ENCODE results near the gene TOMM20.
A peak's percentile ranks its signal among the peaks of the same experiment; 100 is the strongest.

The TOMM20 gene

DNA sequence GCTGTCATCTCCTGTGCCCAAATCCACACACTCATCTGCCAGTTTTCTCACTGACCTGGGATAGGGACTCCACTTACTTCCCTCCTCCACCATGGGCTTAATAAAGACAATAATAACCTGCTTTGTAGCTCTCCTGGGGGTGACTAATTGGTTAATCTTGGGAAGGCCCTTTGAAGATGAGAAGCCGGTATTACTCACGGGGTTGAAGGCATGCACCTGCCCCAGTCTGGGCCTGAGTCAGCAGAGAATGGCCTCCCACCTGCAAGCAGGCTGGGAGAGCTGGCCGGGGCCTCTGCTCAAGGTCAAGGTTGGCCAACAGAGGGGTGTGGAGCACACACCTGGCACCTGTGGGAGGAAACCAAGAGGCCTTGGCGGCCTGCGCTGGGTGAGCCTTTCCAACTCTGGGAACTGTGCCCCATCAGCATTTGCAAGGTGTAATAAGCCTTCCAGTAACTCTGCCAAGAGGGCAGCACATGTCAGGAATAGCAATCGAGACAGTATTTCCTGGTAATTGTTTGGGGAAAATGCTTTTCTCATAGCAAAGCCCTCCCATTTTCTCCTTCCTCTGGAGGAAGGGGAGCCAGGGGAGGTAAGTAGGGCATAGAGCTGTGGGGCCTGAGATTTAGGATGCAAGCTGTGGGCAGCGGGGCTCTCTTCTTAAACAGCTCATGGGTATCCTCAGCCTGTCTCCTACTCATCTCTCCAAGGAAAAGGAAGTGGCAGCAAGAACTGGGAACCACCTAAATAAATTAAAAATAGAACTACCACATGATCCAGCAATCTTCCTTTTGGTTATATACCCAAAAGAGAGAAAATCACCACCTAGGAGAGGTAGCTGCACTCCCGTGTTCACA is 49.0 kb downstream of the TOMM20 start:
- no peaks in the 10 kb centered on the region for H3K9me2 ChIP-seq (replicated peaks; ENCODE audit: insufficient read depth, low read length)
- DNase-seq: peak; percentile 99
- H3K9me3 ChIP-seq (replicated peaks; ENCODE audit: insufficient read depth, low read length): no peaks in the 10 kb centered on the region
- H3K4me3 ChIP-seq (ENCODE audit: low read length): no peak overlapping the region
- H3K9ac ChIP-seq (ENCODE audit: low read length): peak overlapping the region; percentile 80
- peak overlapping the region; percentile 93 for H3K27ac ChIP-seq (ENCODE audit: low read length)
- H4K20me1 ChIP-seq (ENCODE audit: insufficient read depth, low read length): no peaks in the 10 kb centered on the region
- H3K36me3 ChIP-seq (replicated peaks; ENCODE audit: insufficient read depth, low read length): no peaks in the 10 kb centered on the region
- peak overlapping the region; percentile 5; the same call in 1 of the 2 replicates for H2AFZ ChIP-seq (ENCODE audit: low read length)
- peak overlapping the region; percentile 46 for H3K4me2 ChIP-seq (ENCODE audit: low read depth, low read length)
- peaks cover 55% of the 10 kb centered on the region for H3F3A ChIP-seq (ENCODE audit: insufficient read depth, low read length)
- H3K27me3 ChIP-seq (replicated peaks; ENCODE audit: insufficient read depth, low read length): no peaks in the 10 kb centered on the region
- H3K4me1 ChIP-seq (ENCODE audit: low read length): peaks cover 65% of the 10 kb centered on the region
- no peak for TF ChIP-seq EZH2phosphoT487 (IDR thresholded peaks at IDR 0.05; ENCODE audit: low read length)
- TF ChIP-seq, protein P1, sequence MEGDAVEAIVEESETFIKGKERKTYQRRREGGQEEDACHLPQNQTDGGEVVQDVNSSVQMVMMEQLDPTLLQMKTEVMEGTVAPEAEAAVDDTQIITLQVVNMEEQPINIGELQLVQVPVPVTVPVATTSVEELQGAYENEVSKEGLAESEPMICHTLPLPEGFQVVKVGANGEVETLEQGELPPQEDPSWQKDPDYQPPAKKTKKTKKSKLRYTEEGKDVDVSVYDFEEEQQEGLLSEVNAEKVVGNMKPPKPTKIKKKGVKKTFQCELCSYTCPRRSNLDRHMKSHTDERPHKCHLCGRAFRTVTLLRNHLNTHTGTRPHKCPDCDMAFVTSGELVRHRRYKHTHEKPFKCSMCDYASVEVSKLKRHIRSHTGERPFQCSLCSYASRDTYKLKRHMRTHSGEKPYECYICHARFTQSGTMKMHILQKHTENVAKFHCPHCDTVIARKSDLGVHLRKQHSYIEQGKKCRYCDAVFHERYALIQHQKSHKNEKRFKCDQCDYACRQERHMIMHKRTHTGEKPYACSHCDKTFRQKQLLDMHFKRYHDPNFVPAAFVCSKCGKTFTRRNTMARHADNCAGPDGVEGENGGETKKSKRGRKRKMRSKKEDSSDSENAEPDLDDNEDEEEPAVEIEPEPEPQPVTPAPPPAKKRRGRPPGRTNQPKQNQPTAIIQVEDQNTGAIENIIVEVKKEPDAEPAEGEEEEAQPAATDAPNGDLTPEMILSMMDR (IDR thresholded peaks at IDR 0.05; ENCODE audit: low read length): peak; percentile 20; the same call in 1 of the 2 replicates
- no peak for TF ChIP-seq EZH2 (optimal IDR thresholded peaks at IDR 0.05; ENCODE audit: low read depth, low read length)
- H3K79me2 ChIP-seq (ENCODE audit: low read length): no peaks in the 10 kb centered on the region

DNA sequence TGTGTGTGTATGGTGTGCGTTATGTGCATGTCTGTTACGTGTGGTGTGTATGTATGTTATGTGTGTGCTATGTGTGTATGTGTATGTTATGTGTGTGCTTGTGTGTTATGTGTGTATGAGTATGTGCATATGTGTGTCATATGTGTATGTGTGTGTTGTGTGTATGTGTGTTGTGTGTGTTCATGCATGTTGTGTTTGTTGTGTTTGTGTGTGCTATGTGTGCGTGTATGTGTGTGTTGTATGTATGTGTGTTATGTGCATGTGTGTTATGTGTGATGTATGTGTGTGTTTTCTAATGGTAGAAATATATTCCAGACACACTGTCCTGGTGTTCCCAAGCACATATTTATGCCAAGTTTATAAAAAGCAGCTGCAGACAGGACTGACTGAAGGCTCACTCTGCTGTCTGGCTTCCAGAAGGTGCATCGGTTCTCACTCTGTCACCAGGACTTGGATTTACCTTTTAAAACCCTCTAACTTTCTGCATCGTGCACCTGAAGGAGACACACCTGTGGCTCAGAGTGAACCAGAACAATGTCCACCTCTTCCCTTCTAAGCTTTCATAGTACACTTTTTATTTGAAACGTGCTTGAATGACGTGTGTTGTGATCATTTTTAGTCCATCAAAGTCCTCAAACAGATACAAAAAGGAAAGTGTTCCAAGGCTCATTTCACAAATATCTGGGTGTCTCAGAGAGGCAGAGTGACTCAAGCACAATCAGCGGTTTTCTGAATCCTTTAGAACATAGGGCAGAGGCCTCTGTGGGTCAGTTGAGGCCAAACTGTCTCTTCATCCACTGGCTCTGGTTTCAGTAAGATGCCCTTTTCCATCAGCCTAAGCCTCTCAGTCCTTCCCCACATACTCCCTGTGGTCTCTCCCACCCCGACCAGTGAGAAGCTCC is 49.9 kb downstream of the TOMM20 start:
- H3K36me3 ChIP-seq (replicated peaks; ENCODE audit: insufficient read depth, low read length): no peaks in the 10 kb centered on the region
- no peaks in the 10 kb centered on the region for H3K27me3 ChIP-seq (replicated peaks; ENCODE audit: insufficient read depth, low read length)
- peak overlapping the region; percentile 46 for H3K4me2 ChIP-seq (ENCODE audit: low read depth, low read length)
- TF ChIP-seq EZH2phosphoT487 (IDR thresholded peaks at IDR 0.05; ENCODE audit: low read length): no peak
- no peak for TF ChIP-seq EZH2 (optimal IDR thresholded peaks at IDR 0.05; ENCODE audit: low read depth, low read length)
- TF ChIP-seq, protein P1 (IDR thresholded peaks at IDR 0.05; ENCODE audit: low read length): no peak
- H3K9ac ChIP-seq (ENCODE audit: low read length): peak overlapping the region; percentile 80
- no peaks in the 10 kb centered on the region for H3K79me2 ChIP-seq (ENCODE audit: low read length)
- no peak overlapping the region for H3K4me3 ChIP-seq (ENCODE audit: low read length)
- peaks cover 70% of the 10 kb centered on the region for H3K4me1 ChIP-seq (ENCODE audit: low read length)
- no peaks in the 10 kb centered on the region for H3K9me2 ChIP-seq (replicated peaks; ENCODE audit: insufficient read depth, low read length)
- no peaks in the 10 kb centered on the region for H4K20me1 ChIP-seq (ENCODE audit: insufficient read depth, low read length)
- peak; percentile 89 for DNase-seq
- peaks cover 65% of the 10 kb centered on the region for H3F3A ChIP-seq (ENCODE audit: insufficient read depth, low read length)
- no peaks in the 10 kb centered on the region for H3K9me3 ChIP-seq (replicated peaks; ENCODE audit: insufficient read depth, low read length)
- H2AFZ ChIP-seq (ENCODE audit: low read length): peak overlapping the region; percentile 5; the same call in 1 of the 2 replicates
- H3K27ac ChIP-seq (ENCODE audit: low read length): peak overlapping the region; percentile 93

- Histone ChIP-seq H3F3A (ENCODE audit: insufficient read depth, low read length) (peaks cover 65% of the 10 kb centered on the region), H2AFZ (ENCODE audit: low read length) (no peak overlapping the region), H3K79me2 (ENCODE audit: low read length) (no peaks in the 10 kb centered on the region), H3K4me1 (ENCODE audit: low read length) (peaks cover 72% of the 10 kb centered on the region), H3K36me3 (replicated peaks; ENCODE audit: insufficient read depth, low read length) (no peaks in the 10 kb centered on the region), H4K20me1 (ENCODE audit: insufficient read depth, low read length) (no peaks in the 10 kb centered on the region), H3K4me2 (ENCODE audit: low read depth, low read length) (no peak overlapping the region), H3K9ac (ENCODE audit: low read length) (no peak overlapping the region), H3K27ac (ENCODE audit: low read length) (peak overlapping the region; percentile 93; the same call in 1 of the 2 replicates), H3K4me3 (ENCODE audit: low read length) (no peak overlapping the region), H3K27me3 (replicated peaks; ENCODE audit: insufficient read depth, low read length) (no peaks in the 10 kb centered on the region), H3K9me3 (replicated peaks; ENCODE audit: insufficient read depth, low read length) (no peaks in the 10 kb centered on the region), H3K9me2 (replicated peaks; ENCODE audit: insufficient read depth, low read length) (no peaks in the 10 kb centered on the region)
- no peak for TF ChIP-seq EZH2 (optimal IDR thresholded peaks at IDR 0.05; ENCODE audit: low read depth, low read length)
- TF ChIP-seq, protein P1 (IDR thresholded peaks at IDR 0.05; ENCODE audit: low read length): no peak
- DNase-seq: no peak
Measured at GRCh38 chr1:235077571-235078479, 50.8 kb downstream of the TOMM20 start.
